WTC11 (cell line): ENCODE measurements around the gene EDIL3. TPM values are rescaled to one million over a fixed set of nuclear protein-coding genes. Genes with fewer than 3 reads are reported as not detected.

Experiments
- ATAC-seq: fragments of 200-7000 bp; cut with Tn5 transposase; 2 replicates; pipeline ENCODE4 v1.10.0; 2021; ENCODE audit warnings: mild to moderate bottlenecking, moderate library complexity
- CTCF ChIA-PET: fragments of 300-600 bp; sonication (Branson Sonifier 250); formaldehyde crosslinking; loops from one replicate; lab custom pipeline; 2021; ENCODE audit warnings: antibody characterized with exemption; lab: Charles Lee
- POLR2A ChIA-PET: fragments of 350-600 bp; sonication (Branson Sonifier 250); formaldehyde crosslinking; loops from one replicate; lab custom pipeline; 2021; ENCODE audit warnings: antibody characterized with exemption; lab: Charles Lee
- DNase-seq: peaks from one replicate; pipeline ENCODE4 v3.0.0; 2021; ENCODE audit warnings: low spot score
- H3K27ac Mint-ChIP-seq: 2 replicates; pipeline ENCODE4 v1.8.0; 2021; ENCODE audit warnings: mixed read lengths
- H3K27me3 Mint-ChIP-seq: 2 replicates; pipeline ENCODE4 v1.8.0; 2021; ENCODE audit warnings: low read depth, mild to moderate bottlenecking, moderate library complexity, mixed read lengths
- H3K36me3 Mint-ChIP-seq: 2 replicates; pipeline ENCODE4 v1.8.0; 2021; ENCODE audit warnings: mixed read lengths
- H3K4me1 Mint-ChIP-seq: 2 replicates; pipeline ENCODE4 v1.8.0; 2022; ENCODE audit warnings: mixed read lengths
- H3K4me3 Mint-ChIP-seq: 2 replicates; pipeline ENCODE4 v1.8.0; 2021; ENCODE audit warnings: mild to moderate bottlenecking, moderate library complexity, mixed read lengths
- H3K9me3 Mint-ChIP-seq: 2 replicates; pipeline ENCODE4 v1.8.0; 2021; ENCODE audit warnings: mixed read lengths
- ESRRA ChIP-seq: sonication (generic); formaldehyde crosslinking; IDR thresholded peaks from 2 replicates; pipeline ENCODE4 v1.8.1; 2022; ENCODE audit warnings: mild to moderate bottlenecking, missing genetic modification reagents, borderline replicate concordance
- MXD4 ChIP-seq: fragments of 250-450 bp; sonication (Bioruptor Pico); IDR thresholded peaks from 2 replicates; pipeline ENCODE4 v1.8.0; 2021; ENCODE audit warnings: mild to moderate bottlenecking, moderate library complexity, borderline replicate concordance
- NFATC4 ChIP-seq: fragments of 250-450 bp; sonication (Bioruptor Pico); IDR thresholded peaks from 2 replicates; pipeline ENCODE4 v1.9.0; 2021; ENCODE audit warnings: mild to moderate bottlenecking
- NFYB ChIP-seq: sonication (generic); formaldehyde crosslinking; conservative IDR thresholded peaks from 2 replicates; pipeline ENCODE4 v1.8.0; 2022; ENCODE audit warnings: low read depth, missing genetic modification reagents
- NR2C2 ChIP-seq: sonication (generic); formaldehyde crosslinking; IDR thresholded peaks from 2 replicates; pipeline ENCODE4 v1.8.0; 2022; ENCODE audit warnings: mild to moderate bottlenecking, missing genetic modification reagents
- PRRX2 ChIP-seq: fragments of 250-450 bp; sonication (Bioruptor Pico); IDR thresholded peaks from 2 replicates; pipeline ENCODE4 v1.8.0; 2021; ENCODE audit warnings: mild to moderate bottlenecking
- RORB ChIP-seq: fragments of 250-450 bp; sonication (Bioruptor Pico); IDR thresholded peaks from 2 replicates; pipeline ENCODE4 v1.9.0; 2021; ENCODE audit warnings: mild to moderate bottlenecking
- SMAD4 ChIP-seq: sonication (generic); formaldehyde crosslinking; IDR thresholded peaks from 2 replicates; pipeline ENCODE4 v1.8.0; 2022; ENCODE audit warnings: mild to moderate bottlenecking, missing genetic modification reagents
- ZNF121 ChIP-seq: sonication (generic); formaldehyde crosslinking; IDR thresholded peaks from 2 replicates; pipeline ENCODE4 v1.8.0; 2023; ENCODE audit warnings: missing genetic modification reagents
- ZNF138 ChIP-seq: sonication (generic); formaldehyde crosslinking; conservative IDR thresholded peaks from 2 replicates; pipeline ENCODE4 v1.8.1; 2022; ENCODE audit warnings: mild to moderate bottlenecking, moderate library complexity, missing genetic modification reagents
- ZNF263 ChIP-seq: sonication (generic); formaldehyde crosslinking; IDR thresholded peaks from 2 replicates; pipeline ENCODE4 v1.8.1; 2022; ENCODE audit warnings: low read depth, mild to moderate bottlenecking, moderate library complexity, missing genetic modification reagents
- ZNF317 ChIP-seq: sonication (generic); formaldehyde crosslinking; IDR thresholded peaks from 2 replicates; pipeline ENCODE4 v1.8.1; 2023; ENCODE audit warnings: low read depth, mild to moderate bottlenecking, moderate library complexity, missing genetic modification reagents, borderline replicate concordance
- ZNF416 ChIP-seq: fragments of 250-450 bp; sonication (Bioruptor Pico); IDR thresholded peaks from 2 replicates; pipeline ENCODE4 v1.9.0; 2021; ENCODE audit warnings: mild to moderate bottlenecking, inconsistent platforms
- total RNA-seq: library from RNA; stranded (reverse); gene quantifications from 3 replicates; pipeline ENCODE4 v1.2.3, GENCODE V29; 2021
- TF ChIP-seq, protein P1 (sequence below): fragments of 250-450 bp; sonication (Bioruptor Pico); IDR thresholded peaks from 2 replicates; pipeline ENCODE4 v1.9.0; 2021; ENCODE audit warnings: mild to moderate bottlenecking
- TF ChIP-seq, protein P2 (sequence below): sonication (generic); formaldehyde crosslinking; IDR thresholded peaks from 2 replicates; pipeline ENCODE4 v1.8.0; 2022; ENCODE audit warnings: mild to moderate bottlenecking, missing genetic modification reagents
- TF ChIP-seq, protein P3 (sequence below): fragments of 200-600 bp; IDR thresholded peaks from 2 replicates; pipeline ENCODE4 v1.8.0; 2022; ENCODE audit warnings: antibody characterized with exemption
- TF ChIP-seq, protein P4 (sequence below): sonication (generic); formaldehyde crosslinking; IDR thresholded peaks from 2 replicates; pipeline ENCODE4 v1.8.0; 2023; ENCODE audit warnings: missing genetic modification reagents
- TF ChIP-seq, protein P5 (sequence below): fragments of 250-450 bp; sonication (Bioruptor Pico); conservative IDR thresholded peaks from 2 replicates; pipeline ENCODE4 v1.9.0; 2021; ENCODE audit warnings: mild to moderate bottlenecking
- TF ChIP-seq, protein P6 (sequence below): sonication (generic); formaldehyde crosslinking; IDR thresholded peaks from 2 replicates; pipeline ENCODE4 v1.8.1; 2022; ENCODE audit warnings: missing genetic modification reagents, borderline replicate concordance
- TF ChIP-seq, protein P7 (sequence below): sonication (generic); formaldehyde crosslinking; IDR thresholded peaks from 2 replicates; pipeline ENCODE4 v1.8.1; 2022; ENCODE audit warnings: low read depth, mild to moderate bottlenecking, moderate library complexity, missing genetic modification reagents, borderline replicate concordance
- TF ChIP-seq, protein P8 (sequence below): fragments of 250-450 bp; sonication (Bioruptor Pico); IDR thresholded peaks from 2 replicates; pipeline ENCODE4 v1.8.0; 2021; ENCODE audit warnings: mild to moderate bottlenecking

The EDIL3 gene
- total RNA-seq, 1 experiment from 2014 or later = 48.3 TPM

DNA sequence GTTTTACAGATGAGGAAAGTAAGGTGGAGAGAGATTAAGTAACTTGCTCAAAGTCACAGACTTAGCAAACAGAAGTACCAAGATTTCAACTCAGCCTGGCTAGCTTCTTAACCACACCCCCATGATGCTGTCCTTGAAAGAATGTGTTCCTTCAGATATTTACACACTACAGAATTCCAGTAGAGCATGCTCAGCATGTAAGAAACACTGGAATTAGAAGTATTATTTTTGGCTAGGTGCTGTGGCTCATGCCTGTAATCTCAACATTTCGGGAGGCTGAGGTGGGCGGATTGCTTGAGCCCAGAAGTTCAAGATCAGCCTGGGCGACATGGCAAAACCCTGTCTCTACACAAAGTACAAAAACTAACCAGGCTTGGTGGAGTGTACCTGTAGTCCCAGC lies 142.4 kb downstream of the EDIL3 start (continued):
- no peak for TF ChIP-seq ZNF121 (CRISPR knock-in tag)
- TF ChIP-seq, protein P1, sequence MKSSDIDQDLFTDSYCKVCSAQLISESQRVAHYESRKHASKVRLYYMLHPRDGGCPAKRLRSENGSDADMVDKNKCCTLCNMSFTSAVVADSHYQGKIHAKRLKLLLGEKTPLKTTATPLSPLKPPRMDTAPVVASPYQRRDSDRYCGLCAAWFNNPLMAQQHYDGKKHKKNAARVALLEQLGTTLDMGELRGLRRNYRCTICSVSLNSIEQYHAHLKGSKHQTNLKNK (CRISPR knock-in tag) = no peak
- TF ChIP-seq, all 79 proteins: peak for 0

DNA sequence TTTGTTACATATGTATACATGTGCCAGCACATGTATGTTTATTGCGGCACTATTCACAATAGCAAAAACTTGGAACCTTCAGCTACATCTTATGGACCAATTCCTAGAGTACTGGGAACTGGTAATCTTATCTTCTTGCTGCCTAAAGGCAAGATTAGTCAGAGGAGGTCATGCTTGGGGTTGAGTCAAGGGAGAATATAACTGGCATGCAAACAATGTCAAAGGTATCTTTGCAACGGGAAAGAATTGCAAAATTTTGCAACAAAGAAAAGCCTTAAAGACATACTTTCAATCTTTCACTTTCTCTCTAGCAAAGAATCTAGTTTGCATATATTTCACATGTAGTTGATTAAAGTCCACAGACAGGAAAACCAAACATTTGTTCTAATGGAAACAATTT lies 145.2 kb downstream of the EDIL3 start:
- TF ChIP-seq, protein P2, sequence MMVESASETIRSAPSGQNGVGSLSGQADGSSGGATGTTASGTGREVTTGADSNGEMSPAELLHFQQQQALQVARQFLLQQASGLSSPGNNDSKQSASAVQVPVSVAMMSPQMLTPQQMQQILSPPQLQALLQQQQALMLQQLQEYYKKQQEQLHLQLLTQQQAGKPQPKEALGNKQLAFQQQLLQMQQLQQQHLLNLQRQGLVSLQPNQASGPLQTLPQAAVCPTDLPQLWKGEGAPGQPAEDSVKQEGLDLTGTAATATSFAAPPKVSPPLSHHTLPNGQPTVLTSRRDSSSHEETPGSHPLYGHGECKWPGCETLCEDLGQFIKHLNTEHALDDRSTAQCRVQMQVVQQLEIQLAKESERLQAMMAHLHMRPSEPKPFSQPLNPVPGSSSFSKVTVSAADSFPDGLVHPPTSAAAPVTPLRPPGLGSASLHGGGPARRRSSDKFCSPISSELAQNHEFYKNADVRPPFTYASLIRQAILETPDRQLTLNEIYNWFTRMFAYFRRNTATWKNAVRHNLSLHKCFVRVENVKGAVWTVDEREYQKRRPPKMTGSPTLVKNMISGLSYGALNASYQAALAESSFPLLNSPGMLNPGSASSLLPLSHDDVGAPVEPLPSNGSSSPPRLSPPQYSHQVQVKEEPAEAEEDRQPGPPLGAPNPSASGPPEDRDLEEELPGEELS (CRISPR knock-in tag) = no peak
- TF ChIP-seq ZNF263 (CRISPR knock-in tag) (no peak), ZNF317 (CRISPR knock-in tag) (no peak), PRRX2 (CRISPR knock-in tag) (no peak), RORB (CRISPR knock-in tag) (no peak), NFATC4 (CRISPR knock-in tag) (no peak), ZNF416 (CRISPR knock-in tag) (no peak), MXD4 (CRISPR knock-in tag) (no peak), ESRRA (CRISPR knock-in tag) (no peak), SMAD4 (no peak), ZNF138 (CRISPR knock-in tag) (no peak), NFYB (CRISPR knock-in tag) (no peak), NR2C2 (CRISPR knock-in tag) (no peak)
- TF ChIP-seq, protein P3, sequence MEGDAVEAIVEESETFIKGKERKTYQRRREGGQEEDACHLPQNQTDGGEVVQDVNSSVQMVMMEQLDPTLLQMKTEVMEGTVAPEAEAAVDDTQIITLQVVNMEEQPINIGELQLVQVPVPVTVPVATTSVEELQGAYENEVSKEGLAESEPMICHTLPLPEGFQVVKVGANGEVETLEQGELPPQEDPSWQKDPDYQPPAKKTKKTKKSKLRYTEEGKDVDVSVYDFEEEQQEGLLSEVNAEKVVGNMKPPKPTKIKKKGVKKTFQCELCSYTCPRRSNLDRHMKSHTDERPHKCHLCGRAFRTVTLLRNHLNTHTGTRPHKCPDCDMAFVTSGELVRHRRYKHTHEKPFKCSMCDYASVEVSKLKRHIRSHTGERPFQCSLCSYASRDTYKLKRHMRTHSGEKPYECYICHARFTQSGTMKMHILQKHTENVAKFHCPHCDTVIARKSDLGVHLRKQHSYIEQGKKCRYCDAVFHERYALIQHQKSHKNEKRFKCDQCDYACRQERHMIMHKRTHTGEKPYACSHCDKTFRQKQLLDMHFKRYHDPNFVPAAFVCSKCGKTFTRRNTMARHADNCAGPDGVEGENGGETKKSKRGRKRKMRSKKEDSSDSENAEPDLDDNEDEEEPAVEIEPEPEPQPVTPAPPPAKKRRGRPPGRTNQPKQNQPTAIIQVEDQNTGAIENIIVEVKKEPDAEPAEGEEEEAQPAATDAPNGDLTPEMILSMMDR = no peak
- TF ChIP-seq, protein P4, sequence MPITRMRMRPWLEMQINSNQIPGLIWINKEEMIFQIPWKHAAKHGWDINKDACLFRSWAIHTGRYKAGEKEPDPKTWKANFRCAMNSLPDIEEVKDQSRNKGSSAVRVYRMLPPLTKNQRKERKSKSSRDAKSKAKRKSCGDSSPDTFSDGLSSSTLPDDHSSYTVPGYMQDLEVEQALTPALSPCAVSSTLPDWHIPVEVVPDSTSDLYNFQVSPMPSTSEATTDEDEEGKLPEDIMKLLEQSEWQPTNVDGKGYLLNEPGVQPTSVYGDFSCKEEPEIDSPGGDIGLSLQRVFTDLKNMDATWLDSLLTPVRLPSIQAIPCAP (CRISPR knock-in tag) = no peak
- TF ChIP-seq, protein P5, sequence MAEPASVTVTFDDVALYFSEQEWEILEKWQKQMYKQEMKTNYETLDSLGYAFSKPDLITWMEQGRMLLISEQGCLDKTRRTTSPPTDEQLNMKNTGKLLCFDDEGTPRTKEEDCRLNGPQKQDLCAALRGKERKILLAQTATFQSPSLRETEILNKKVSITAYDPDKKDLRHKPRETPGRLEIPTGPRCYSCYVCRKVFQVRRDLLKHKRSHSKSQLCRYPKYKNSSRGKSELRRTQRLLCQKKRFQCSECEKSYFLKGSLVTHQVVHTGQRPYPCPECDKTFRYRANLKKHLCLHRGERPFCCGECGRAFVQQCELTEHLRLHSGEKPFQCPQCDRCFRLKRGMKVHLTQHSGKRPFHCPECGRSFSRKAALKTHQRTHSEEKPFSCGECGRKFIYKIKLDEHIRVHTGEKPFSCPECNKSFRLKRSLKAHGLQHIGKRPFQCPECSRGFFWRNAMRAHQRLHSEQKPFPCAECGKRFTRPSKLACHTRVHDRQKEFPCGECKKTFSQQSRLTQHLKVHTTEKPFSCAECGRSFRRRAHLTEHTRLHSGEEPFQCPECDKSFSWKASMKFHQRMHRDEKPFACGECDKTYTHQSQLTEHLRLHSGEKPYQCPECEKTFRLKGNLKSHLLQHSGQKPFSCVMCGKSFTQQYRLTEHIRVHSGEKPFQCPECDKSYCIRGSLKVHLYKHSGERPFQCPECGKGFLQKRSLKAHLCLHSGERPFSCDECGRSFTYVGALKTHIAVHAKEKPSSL (CRISPR knock-in tag) = no peak
- TF ChIP-seq, protein P6, sequence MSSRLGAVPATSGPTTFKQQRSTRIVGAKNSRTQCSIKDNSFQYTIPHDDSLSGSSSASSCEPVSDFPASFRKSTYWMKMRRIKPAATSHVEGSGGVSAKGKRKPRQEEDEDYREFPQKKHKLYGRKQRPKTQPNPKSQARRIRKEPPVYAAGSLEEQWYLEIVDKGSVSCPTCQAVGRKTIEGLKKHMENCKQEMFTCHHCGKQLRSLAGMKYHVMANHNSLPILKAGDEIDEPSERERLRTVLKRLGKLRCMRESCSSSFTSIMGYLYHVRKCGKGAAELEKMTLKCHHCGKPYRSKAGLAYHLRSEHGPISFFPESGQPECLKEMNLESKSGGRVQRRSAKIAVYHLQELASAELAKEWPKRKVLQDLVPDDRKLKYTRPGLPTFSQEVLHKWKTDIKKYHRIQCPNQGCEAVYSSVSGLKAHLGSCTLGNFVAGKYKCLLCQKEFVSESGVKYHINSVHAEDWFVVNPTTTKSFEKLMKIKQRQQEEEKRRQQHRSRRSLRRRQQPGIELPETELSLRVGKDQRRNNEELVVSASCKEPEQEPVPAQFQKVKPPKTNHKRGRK = no peak
- TF ChIP-seq, protein P7, sequence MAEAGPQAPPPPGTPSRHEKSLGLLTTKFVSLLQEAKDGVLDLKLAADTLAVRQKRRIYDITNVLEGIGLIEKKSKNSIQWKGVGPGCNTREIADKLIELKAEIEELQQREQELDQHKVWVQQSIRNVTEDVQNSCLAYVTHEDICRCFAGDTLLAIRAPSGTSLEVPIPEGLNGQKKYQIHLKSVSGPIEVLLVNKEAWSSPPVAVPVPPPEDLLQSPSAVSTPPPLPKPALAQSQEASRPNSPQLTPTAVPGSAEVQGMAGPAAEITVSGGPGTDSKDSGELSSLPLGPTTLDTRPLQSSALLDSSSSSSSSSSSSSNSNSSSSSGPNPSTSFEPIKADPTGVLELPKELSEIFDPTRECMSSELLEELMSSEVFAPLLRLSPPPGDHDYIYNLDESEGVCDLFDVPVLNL (CRISPR knock-in tag) = no peak
- TF ChIP-seq, protein P8, sequence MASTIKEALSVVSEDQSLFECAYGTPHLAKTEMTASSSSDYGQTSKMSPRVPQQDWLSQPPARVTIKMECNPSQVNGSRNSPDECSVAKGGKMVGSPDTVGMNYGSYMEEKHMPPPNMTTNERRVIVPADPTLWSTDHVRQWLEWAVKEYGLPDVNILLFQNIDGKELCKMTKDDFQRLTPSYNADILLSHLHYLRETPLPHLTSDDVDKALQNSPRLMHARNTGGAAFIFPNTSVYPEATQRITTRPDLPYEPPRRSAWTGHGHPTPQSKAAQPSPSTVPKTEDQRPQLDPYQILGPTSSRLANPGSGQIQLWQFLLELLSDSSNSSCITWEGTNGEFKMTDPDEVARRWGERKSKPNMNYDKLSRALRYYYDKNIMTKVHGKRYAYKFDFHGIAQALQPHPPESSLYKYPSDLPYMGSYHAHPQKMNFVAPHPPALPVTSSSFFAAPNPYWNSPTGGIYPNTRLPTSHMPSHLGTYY (CRISPR knock-in tag) = no peak
- TF ChIP-seq, all 79 proteins: peak for 0
- POLR2A ChIA-PET = no interaction called here
- no peak for ATAC-seq
- peaks cover 9% of the 10 kb centered on the region for H3K4me1 Mint-ChIP-seq
- H3K9me3 Mint-ChIP-seq = peaks cover 7% of the 10 kb centered on the region
- no peak for DNase-seq
- peaks cover 5% of the 10 kb centered on the region; the same call in 1 of the 2 replicates for H3K36me3 Mint-ChIP-seq
- H3K4me3 Mint-ChIP-seq = no peak overlapping the region
- no peaks in the 10 kb centered on the region for H3K27me3 Mint-ChIP-seq
- 0 out of 2 replicates have a peak overlapping the region, but pooled peaks have one; percentile 46 for H3K27ac Mint-ChIP-seq
- CTCF ChIA-PET = no interaction called here
